Astrocyte (in vitro differentiated cells and primary cell): ENCODE measurements around the gene PLEKHA7. TPM values are rescaled to one million over a fixed set of nuclear protein-coding genes. Genes with fewer than 3 reads are reported as not detected.

ENCODE experiments used
- DNase-seq: peaks from one replicate; pipeline ENCODE4 v3.0.0-alpha.2; 2010; ENCODE audit warnings: low read depth
- FAIRE-seq: peaks from 2 replicates; lab custom pipeline; 2011; peaks lifted over from hg19 to GRCh38; lab: Jason Lieb, UNC
- H2AFZ ChIP-seq: 2 replicates; pipeline ENCODE4 v1.6.0; 2012; ENCODE audit warnings: low read depth, low read length, inconsistent platforms
- H3K27ac ChIP-seq: 2 replicates; pipeline ENCODE4 v1.5.1; 2011; ENCODE audit warnings: low read depth, low read length, inconsistent platforms
- H3K27me3 ChIP-seq: 2 replicates; pipeline ENCODE4 v1.6.0; 2011; ENCODE audit warnings: low read length, inconsistent platforms; ENCODE audit not compliant: insufficient read depth
- H3K36me3 ChIP-seq: 2 replicates; pipeline ENCODE4 v1.5.1; 2011; ENCODE audit warnings: low read length, inconsistent platforms; ENCODE audit not compliant: insufficient read depth
- H3K4me1 ChIP-seq: 2 replicates; pipeline ENCODE4 v1.5.1; 2011; ENCODE audit warnings: low read length, inconsistent platforms; ENCODE audit not compliant: insufficient read depth
- H3K4me2 ChIP-seq: 2 replicates; pipeline ENCODE4 v1.6.0; 2012; ENCODE audit warnings: low read length, inconsistent platforms
- H3K4me3 ChIP-seq: 2 replicates; pipeline ENCODE4 v1.5.1; 2011; ENCODE audit warnings: low read depth, mild to moderate bottlenecking, low read length, inconsistent platforms; ENCODE audit not compliant: insufficient read depth
- H3K79me2 ChIP-seq: 2 replicates; pipeline ENCODE4 v1.6.0; 2012; ENCODE audit warnings: mild to moderate bottlenecking, low read length, inconsistent platforms; ENCODE audit not compliant: insufficient read depth
- H3K9ac ChIP-seq: 2 replicates; pipeline ENCODE4 v1.6.0; 2012; ENCODE audit warnings: mild to moderate bottlenecking, low read length, inconsistent platforms
- H3K9me3 ChIP-seq: 2 replicates; pipeline ENCODE4 v1.5.1; 2012; ENCODE audit warnings: low read depth, mild to moderate bottlenecking, low read length, inconsistent platforms; ENCODE audit not compliant: insufficient read depth
- H4K20me1 ChIP-seq: 2 replicates; pipeline ENCODE4 v1.6.0; 2012; ENCODE audit warnings: low read length, inconsistent platforms; ENCODE audit not compliant: insufficient read depth
- H3K27ac Mint-ChIP-seq: one replicate; pipeline ENCODE4 v1.8.0; 2021; ENCODE audit warnings: mild to moderate bottlenecking, mixed read lengths; ENCODE audit not compliant: unreplicated experiment
- H3K27me3 Mint-ChIP-seq: one replicate; pipeline ENCODE4 v1.8.0; 2021; ENCODE audit warnings: low read depth, mixed read lengths; ENCODE audit not compliant: unreplicated experiment
- H3K36me3 Mint-ChIP-seq: one replicate; pipeline ENCODE4 v1.8.0; 2021; ENCODE audit warnings: low read depth, mixed read lengths; ENCODE audit not compliant: unreplicated experiment
- H3K4me1 Mint-ChIP-seq: one replicate; pipeline ENCODE4 v1.8.0; 2021; ENCODE audit warnings: low read depth, mixed read lengths; ENCODE audit not compliant: unreplicated experiment
- H3K4me3 Mint-ChIP-seq: one replicate; pipeline ENCODE4 v1.8.0; 2021; ENCODE audit warnings: mild to moderate bottlenecking, moderate library complexity, mixed read lengths; ENCODE audit not compliant: unreplicated experiment
- H3K9me3 Mint-ChIP-seq: one replicate; pipeline ENCODE4 v1.8.0; 2021; ENCODE audit warnings: mild to moderate bottlenecking, mixed read lengths; ENCODE audit not compliant: unreplicated experiment
- EZH2 ChIP-seq: IDR thresholded peaks from 2 replicates; pipeline ENCODE4 v1.6.1; 2012; ENCODE audit warnings: mild to moderate bottlenecking, low read length, inconsistent platforms; ENCODE audit not compliant: insufficient read depth
- total RNA-seq: library from RNA; stranded (reverse); gene quantifications from 2 replicates; pipeline ENCODE4 v1.2.1, GENCODE V29; 2021
- TF ChIP-seq, protein P1 (sequence below): IDR thresholded peaks from 2 replicates; pipeline ENCODE4 v1.5.1; 2011; ENCODE audit warnings: low read depth, mild to moderate bottlenecking, inconsistent platforms, low read length, moderate library complexity; ENCODE audit not compliant: insufficient read depth

Gene PLEKHA7
- total RNA-seq, 1 donor from 2014 or later, result 5.7 TPM

DNA sequence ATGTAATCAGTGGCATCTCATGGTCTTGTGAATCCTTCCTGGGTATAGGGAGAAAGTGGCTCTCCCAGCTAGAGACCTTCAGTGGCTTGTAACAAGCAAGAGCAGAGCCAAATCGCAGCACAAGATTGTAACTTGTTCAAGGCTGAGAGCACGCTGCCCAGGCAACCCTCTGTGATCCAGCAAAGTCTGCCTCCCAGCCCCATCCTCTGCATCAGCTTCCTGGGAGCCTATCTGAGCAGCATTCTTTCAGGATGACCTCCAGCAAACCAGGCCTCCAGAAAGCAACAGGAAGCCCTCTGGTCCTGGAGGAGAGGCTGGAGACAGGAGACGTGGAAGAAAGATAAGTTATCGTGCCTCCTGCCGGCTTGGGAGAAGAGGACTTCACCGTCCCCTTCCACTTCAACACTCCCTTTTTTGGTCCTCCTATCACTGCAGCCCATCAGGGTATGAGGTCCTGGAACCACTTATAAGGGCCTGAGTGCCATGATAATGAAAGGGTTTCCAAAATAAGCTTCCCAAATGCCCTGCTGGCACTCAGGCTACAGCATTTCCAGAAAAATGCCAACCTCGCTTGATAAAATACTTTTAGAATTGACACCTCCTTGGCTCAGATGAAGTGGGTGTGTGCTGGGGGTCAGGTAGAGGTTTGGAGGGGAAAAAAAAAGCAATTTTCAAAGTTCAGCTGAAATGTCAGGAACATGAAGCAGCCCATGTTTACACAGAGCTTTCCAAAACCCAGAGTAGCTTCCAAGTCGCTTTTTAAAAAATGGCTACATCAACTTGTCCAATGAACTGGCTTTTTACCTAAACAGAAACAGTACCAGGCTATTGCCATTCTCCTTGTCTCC lies 80.2 kb downstream of the PLEKHA7 start:
- Histone ChIP-seq H2AFZ (peak overlapping the region; percentile 15), H3K4me1 (no peaks in the 10 kb centered on the region), H3K9ac (no peak overlapping the region), H3K4me2 (no peak overlapping the region), H3K27me3 (no peaks in the 10 kb centered on the region), H4K20me1 (no peaks in the 10 kb centered on the region), H3K36me3 (no peaks in the 10 kb centered on the region), H3K9me3 (no peaks in the 10 kb centered on the region), H3K4me3 (no peak overlapping the region), H3K27ac (no peak overlapping the region), H3K79me2 (no peaks in the 10 kb centered on the region)
- Mint-ChIP-seq H3K27ac (no peak overlapping the region), H3K4me1 (peaks cover 10% of the 10 kb centered on the region), H3K4me3 (no peak overlapping the region), H3K9me3 (no peaks in the 10 kb centered on the region), H3K36me3 (no peaks in the 10 kb centered on the region), H3K27me3 (no peaks in the 10 kb centered on the region)
- peak; percentile 28 for DNase-seq
- TF ChIP-seq, protein P1, sequence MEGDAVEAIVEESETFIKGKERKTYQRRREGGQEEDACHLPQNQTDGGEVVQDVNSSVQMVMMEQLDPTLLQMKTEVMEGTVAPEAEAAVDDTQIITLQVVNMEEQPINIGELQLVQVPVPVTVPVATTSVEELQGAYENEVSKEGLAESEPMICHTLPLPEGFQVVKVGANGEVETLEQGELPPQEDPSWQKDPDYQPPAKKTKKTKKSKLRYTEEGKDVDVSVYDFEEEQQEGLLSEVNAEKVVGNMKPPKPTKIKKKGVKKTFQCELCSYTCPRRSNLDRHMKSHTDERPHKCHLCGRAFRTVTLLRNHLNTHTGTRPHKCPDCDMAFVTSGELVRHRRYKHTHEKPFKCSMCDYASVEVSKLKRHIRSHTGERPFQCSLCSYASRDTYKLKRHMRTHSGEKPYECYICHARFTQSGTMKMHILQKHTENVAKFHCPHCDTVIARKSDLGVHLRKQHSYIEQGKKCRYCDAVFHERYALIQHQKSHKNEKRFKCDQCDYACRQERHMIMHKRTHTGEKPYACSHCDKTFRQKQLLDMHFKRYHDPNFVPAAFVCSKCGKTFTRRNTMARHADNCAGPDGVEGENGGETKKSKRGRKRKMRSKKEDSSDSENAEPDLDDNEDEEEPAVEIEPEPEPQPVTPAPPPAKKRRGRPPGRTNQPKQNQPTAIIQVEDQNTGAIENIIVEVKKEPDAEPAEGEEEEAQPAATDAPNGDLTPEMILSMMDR, result no peak
- no peak for TF ChIP-seq EZH2
- FAIRE-seq, result no peak

DNA sequence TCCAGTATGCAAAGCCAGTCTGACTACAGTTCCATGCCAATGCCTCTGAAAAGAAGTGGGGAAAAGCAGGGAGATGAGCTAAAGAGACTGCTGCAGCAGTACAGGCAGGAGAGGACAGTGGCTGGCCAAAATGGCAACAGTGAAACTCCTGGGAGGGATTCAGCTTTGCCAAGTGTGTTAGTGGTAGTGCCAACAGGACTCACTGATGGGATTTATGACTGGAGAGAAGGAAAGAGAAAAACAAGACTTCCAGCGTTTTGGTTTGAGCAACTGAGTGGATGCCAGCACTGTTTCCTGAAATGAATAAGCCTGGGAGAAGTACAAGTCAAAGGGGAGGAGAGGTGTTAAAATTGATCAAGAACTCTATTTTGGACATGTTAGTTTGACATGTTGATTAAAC lies 80.9 kb downstream of the PLEKHA7 start:
- Mint-ChIP-seq H3K4me3 (no peak overlapping the region), H3K27ac (no peak overlapping the region), H3K27me3 (no peaks in the 10 kb centered on the region), H3K36me3 (no peaks in the 10 kb centered on the region), H3K9me3 (no peaks in the 10 kb centered on the region), H3K4me1 (peaks cover 10% of the 10 kb centered on the region)
- Histone ChIP-seq H3K36me3 (no peaks in the 10 kb centered on the region), H3K4me1 (no peaks in the 10 kb centered on the region), H3K4me3 (no peak overlapping the region), H3K79me2 (no peaks in the 10 kb centered on the region), H3K27me3 (no peaks in the 10 kb centered on the region), H3K27ac (no peak overlapping the region), H4K20me1 (no peaks in the 10 kb centered on the region), H3K9ac (no peak overlapping the region), H2AFZ (no peak overlapping the region), H3K4me2 (no peak overlapping the region), H3K9me3 (no peaks in the 10 kb centered on the region)
- FAIRE-seq (no peak), DNase-seq (no peak)
- no peak for TF ChIP-seq EZH2
- TF ChIP-seq, protein P1, result no peak

DNA sequence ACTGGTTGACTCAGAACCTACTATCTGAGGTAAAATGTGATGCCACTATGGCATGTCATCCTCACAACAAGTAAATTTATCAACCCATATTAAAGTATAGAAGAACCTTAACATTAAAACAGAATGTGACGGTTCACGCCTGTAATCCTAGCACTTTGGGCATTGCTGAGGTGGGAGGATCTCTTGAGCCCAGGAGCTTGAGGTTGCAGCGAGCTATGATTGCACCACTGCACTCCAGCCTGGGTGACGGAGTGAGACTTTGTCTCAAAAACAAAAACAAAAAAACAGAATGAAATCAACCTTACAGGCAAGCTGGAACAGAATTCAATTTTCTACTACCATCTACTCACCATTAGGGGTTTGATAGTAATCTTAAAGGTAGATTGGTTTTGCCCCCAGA lies 86.2 kb downstream of the PLEKHA7 start:
- no peak for FAIRE-seq
- peaks cover 18% of the 10 kb centered on the region for H3K27me3 Mint-ChIP-seq

More for the DNA sequence above, 86.2 kb downstream of the PLEKHA7 start:
- H2AFZ ChIP-seq, result no peak overlapping the region
- no peak overlapping the region for H3K4me3 Mint-ChIP-seq
- no peak overlapping the region for H3K4me2 ChIP-seq
- H3K79me2 ChIP-seq, result no peaks in the 10 kb centered on the region
- H3K27ac Mint-ChIP-seq, result no peak overlapping the region
- H3K9me3 ChIP-seq, result no peaks in the 10 kb centered on the region
- no peak overlapping the region for H3K4me3 ChIP-seq
- TF ChIP-seq, protein P1, result no peak
- TF ChIP-seq EZH2, result no peak
- no peak for DNase-seq
- no peaks in the 10 kb centered on the region for H3K36me3 ChIP-seq
- peaks cover 2% of the 10 kb centered on the region for H3K36me3 Mint-ChIP-seq
- no peak overlapping the region for H3K27ac ChIP-seq
- peaks cover 6% of the 10 kb centered on the region for H3K4me1 ChIP-seq
- peaks cover 7% of the 10 kb centered on the region for H3K4me1 Mint-ChIP-seq
- H3K9ac ChIP-seq, result no peak overlapping the region
- H4K20me1 ChIP-seq, result peaks cover 11% of the 10 kb centered on the region
- peaks cover 3% of the 10 kb centered on the region for H3K9me3 Mint-ChIP-seq
- H3K27me3 ChIP-seq, result peaks cover 23% of the 10 kb centered on the region
